Lung microvascular endothelial cell (primary cell): ENCODE measurements around the gene LARP4B. TPM values are rescaled to one million over a fixed set of nuclear protein-coding genes. Genes with fewer than 3 reads are reported as not detected.

Experiments
- DNase-seq, 2 donors: peaks; one replicate each; pipeline versions ENCODE4 v3.0.0 to v3.0.0-alpha.2; 2010; ENCODE audit warnings: low read depth in 2 of 2
- total RNA-seq: library from RNA; depleted of rRNA; stranded (reverse); fragments of >200 nt; gene quantifications from 2 replicates; pipeline ENCODE4 v1.2.1, GENCODE V29; 2014

The LARP4B gene
- total RNA-seq, 1 donor from 2014 or later, result 23.2 TPM

DNA sequence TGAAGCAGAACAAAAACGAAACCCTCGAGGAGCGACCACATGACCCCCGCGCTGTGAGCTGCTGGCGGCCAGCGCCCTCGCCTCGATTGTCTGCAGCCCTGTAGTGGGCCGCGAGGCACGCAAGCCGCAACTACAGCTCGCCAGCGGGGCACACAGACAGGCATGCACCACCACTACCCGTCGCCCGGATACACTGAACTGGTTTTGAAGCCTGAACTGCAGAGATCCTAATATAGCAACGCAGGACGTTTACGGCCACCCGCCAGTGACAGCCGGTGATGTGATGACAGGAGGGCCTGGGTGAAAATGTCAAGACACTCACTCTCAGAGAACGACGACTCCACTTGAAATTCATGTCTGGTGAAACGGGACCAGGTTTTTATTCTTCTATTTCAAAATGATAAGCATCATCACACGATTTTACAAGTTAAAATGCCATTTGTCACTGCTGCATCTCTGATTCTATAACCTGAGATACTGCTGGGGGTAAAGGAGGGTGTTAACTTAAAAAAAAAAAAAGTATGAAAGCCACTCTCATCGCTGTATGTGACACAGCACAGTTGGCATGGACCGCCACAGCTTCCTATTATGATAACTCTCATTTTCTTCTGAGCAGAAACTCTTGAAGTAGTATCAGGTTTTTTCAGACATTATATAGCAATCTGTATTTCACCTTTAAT is 121.7 kb downstream of the LARP4B start:
- no peak for DNase-seq

DNA sequence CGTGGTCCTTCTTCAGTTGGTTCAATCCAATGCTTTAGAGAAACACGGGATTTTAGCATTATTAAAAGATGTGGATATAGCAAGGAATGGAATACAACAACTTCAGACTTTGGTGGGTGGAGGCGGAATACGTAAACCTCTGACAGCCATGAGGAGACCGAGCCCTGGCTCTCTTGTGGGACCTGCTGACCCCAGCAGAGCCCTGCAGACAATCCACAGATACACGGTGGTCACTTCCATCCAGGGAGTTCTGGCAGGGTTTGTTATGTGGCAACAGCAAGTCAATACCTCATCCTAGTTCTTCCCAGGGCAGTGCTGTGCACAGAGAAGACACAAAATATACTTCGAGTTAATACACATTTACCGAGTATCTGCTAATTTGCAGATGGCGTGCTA is 123.5 kb downstream of the LARP4B start:
- no peak for DNase-seq

DNA sequence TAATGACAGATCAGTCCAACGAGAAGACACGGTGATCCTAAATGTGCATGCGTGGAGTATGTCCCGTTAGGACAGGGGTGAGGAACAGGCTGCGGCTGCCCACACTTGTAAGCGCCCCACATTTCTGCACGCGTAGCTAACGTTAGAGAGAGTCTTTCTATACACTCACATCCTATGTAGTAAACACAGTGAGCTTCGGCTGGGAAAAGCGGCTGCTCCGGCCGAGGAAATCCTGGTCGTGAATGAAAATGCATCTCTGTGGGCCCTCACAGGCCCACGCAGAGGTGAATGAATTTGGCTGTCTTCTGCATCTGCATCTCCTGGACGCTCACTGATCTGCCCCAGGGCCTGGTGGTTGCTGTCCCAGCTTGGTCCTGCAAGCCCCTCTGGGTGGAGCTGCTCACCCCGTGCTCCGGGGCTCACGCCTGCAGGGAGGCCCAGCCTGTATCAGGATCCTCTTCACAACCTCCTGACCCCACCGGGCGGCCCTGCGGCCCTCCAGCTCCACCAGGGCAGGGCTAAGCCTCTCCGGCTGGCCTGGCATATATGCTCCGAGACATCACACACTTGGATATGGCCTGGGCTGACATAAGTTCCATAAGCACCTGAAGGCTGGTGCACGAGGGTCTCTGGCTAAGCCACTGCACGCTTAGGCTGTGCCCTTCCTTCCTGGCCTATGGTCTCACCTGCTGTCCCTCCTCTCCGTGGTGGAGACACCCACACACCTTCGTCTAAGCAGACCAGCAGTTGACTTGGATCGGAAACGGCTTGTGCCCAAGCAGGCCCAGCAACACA is 124.1 kb downstream of the LARP4B start:
- DNase-seq, result no peak

DNA sequence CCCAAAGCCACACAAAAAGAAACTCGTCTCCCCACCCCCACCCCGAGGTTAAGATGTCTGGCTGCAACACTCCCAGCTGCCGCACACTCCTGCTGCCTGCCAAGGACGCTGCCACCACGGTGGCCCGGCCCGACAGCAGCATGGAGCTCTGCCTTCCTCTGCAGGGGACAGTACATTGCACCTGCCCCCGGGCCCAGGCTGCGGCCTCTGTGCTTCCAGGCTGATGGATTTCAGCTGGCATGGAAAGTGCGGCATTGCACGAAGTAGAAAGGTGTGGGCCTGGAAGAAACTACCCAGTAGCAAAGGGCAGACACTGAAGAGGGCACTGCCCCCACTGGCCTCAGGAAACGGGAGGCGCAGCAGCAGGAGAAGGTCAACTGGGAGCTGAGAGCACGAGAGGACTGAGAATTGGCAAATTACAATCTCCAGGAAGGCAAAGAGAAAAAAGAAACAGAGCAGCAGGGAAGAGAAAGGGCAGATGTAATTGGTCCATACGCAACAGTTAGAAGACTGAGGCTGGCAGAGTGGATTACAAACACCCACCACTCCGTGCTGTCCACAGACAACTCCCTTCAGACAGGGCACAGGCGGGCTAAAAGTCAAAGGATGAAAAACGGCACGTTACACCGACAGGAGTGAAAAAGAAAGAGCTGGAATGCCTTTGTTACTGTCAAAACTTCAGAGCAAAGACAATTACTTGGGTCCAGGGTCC is 124.9 kb downstream of the LARP4B start:
- DNase-seq, result no peak

DNA sequence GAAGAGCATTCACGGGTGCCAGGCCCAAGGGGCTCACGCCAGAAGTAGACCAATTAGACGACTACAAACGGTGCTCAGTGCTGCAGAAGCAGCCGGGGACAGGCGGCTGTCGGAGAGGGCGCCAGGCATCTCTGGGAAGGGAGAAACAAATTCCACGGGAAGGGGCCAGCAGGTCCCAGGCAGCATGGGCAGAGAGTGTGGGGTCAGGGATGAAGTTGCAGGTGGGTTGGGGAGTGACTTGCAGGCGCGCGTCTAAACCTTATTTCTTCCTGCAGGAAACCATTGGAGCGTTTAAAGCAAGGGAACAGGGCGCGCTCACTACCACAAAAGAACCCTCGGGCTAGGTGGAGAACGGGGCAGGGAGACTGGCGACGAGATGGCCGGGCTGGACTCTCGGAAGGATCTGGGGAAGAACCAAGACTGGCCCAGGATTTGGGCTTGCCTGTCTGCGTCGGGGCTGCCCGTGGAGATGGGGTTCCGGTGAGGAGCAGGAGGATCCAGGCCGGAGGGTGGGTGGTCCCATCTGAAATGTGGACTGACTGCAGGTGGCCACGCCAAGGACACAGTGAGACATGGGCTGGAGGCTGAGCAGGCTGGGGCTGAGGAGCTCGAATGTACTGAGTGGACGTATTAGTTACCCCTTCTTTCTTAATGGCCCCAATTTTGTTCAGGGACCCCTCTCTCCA is 125.7 kb downstream of the LARP4B start:
- no peak for DNase-seq

DNA sequence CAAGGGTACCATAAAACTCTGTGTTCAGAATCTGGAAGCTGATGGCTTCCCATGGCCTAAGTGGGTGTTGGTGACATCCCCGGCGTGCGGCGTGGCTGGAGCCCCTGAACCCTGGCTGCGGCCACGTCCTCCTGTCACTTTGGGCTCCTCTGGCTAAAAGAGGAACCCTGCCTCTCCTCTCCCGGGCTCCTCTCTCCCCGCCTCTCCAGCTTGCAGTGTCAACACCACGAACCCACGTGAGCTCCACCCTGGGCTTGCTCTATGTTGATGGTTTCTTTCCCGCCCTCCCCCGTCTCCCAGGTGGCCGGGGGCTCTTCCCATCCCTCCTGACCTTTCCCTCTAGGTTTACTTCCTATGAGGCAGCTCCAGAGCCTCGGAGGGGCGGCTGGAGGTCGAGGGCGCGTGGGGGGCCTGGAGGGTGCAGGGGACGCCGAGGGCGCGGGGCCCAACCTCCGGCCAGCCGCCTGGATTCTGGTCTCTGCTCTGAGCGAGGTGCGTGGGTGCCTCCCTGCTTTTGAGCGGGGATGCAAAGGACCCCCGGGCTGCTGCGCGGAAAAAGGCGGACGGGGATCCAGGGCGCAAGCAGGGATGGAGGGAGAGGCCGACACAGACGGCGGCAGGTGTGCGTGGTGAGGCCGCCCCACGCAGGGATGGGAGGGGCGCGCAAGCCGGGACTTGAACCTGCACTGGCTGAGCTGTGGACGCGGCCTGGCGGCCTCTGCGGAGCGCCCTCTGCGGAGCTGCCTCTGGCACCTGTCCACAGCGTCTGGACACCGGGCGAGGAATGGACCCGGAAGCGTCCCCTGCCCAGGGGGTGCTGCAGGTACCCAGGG is 126.5 kb downstream of the LARP4B start:
- no peak for DNase-seq

DNA sequence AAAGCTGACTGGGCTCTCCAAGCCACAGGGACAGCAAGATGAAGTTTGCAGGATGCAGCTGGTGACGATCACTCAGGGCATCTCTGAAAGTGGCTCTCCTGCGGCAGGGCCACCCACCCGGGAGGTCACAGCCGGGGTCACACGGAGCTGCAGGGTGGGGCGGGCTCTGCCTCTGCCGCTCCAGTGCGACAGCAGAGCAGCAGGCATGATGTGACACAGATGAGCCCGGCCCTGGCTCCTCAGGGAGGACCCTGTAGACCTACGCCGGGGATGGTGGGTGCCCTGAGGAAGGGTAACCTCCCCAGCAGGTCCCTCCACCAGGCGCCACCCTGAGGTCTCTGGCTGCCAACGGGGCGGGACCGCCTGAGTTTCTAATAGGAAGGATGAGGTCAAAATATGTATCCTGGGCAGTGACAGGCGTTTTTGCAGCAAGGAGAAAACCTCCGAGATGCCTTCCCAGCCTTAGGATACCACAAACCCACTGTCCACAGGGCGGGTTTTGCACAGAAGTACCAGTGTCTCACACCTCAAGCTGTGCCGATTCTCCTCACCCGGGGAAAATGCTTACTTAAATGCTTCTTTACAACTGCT is 127.2 kb downstream of the LARP4B start:
- DNase-seq, result peak in 1 of 2 donors; percentile 38

DNA sequence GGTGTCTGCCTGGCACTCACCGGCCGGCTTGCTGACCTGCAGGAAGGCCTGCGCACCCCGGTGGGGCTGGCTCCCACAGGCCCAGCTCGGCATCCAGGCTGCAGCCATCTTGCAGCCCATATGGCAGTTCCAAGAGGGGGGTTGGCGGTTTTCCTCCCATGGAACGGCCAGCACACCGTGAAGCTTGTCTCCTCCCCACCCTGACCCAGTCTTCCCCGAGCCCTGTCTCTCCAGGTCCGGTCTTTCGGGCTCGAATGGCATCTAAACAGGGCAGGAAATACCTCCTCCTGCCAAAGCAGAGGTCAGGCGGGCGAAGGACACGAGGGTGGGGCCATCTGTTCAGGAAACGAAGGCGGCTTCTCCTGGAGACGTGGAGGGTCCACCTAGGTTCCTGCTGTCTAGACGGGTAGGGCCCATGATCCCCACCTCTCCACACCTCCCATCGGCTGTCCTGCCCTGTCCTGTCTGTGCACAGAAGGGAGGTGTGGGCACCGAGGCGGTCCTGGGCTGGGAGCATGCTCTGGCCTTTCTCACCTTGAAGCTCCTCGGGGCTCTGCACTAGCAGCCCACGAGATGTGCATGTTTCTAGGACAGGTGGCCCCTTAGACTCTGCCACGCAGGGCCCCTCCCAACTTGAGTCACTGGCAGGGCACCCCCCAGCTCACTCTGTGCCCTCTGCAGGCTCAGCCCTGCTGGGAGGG is 128.3 kb downstream of the LARP4B start:
- no peak for DNase-seq

DNA sequence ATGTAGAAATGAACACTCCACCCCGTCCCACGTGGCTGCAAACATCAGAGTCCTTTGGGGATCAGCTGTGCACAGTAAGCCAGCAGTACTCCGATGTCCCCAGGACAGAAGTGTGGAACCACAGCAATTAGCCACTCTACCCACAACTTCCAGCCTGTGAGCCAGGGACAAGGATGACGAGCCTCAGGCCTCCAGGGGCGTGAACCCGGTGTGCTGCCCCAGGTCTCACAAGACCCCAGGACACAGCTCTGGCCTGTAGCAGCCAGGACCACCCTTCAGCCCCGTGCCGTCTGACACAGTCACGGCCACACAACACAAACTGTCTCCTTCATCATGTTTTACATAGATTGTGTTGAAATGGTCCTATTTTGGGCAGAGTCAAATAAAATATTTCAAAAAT is 129.0 kb downstream of the LARP4B start:
- no peak for DNase-seq

DNA sequence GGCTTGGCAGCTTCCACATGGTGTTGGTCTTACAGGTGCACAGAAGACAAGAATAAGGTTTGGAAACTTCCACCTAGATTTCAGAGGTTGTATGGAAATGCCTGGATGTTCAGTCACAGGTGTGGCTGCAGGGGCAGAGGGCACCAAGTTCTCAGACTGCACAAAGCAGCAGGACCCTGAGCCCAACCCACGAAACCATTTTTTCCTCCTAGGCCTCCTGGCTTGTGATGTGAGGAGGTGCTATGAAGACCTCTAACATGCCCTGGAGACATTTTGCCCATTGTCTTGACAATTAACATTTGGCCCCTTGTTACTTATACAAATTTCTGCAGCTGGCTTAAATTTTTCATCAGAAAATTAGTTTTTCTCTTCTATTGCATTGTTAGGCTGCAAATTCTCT is 134.3 kb downstream of the LARP4B start:
- DNase-seq, result no peak

DNA sequence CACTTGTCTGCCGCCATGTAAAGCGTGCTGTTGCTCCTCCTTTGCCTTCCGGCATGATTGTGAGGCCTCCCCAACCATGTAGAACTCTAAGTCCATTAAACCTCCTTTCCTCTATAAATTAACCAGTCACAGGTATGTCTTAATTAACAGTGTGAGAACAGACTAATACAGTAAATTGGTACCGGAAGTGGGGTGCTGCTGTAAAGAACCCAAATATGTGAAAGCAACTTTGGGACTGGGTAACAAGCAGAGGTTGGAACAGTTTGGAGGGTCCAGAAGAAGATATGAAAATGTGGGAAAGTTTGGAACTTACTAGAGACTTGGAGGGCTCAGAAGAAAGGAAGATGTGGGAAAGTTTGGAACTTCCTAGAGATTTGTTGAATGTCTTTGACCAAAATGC is 135.3 kb downstream of the LARP4B start:
- DNase-seq, result no peak

DNA sequence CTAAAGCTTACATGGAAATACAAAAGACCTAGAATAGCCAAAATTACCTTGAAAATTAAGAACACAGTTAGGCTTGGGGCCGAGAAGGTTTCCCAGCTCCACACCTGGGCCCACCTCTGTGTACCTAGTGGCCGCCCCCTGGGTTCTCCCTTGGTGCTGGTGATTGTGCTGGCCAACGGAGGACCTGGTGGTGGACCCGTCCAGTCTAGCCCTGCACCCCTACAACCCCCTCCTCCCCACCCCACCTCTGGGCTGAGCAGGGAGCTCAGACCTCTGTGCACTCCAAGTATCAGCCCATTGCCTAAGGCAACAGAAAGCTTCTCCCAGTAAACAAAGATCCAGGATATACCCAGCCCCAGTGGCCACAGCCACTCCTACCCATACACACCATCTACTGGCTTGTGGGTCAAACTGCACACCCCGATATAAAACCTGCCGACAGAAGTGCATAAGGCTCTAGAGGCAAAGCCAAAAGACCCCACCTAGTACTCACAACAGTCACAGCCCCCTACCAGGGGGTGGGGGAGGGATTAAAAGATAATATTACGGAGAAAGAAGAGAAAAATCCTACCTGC is 137.0 kb downstream of the LARP4B start:
- DNase-seq, result peak in 1 of 2 donors; percentile 19

DNA sequence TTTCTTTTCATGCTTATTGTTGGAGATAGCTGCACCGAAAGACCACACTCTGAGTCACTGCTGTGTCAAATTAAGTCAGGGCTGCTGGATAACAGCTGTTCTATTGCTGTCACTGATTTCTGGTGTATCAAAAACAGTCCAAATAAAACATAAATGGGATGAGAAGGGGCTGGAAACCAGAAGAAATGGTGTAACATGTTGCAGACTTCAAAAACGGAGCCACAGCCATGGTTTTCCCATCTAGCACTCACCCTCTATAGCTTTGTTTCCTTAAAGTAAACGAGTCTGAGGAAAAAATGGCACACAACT is 138.8 kb downstream of the LARP4B start:
- no peak for DNase-seq

DNA sequence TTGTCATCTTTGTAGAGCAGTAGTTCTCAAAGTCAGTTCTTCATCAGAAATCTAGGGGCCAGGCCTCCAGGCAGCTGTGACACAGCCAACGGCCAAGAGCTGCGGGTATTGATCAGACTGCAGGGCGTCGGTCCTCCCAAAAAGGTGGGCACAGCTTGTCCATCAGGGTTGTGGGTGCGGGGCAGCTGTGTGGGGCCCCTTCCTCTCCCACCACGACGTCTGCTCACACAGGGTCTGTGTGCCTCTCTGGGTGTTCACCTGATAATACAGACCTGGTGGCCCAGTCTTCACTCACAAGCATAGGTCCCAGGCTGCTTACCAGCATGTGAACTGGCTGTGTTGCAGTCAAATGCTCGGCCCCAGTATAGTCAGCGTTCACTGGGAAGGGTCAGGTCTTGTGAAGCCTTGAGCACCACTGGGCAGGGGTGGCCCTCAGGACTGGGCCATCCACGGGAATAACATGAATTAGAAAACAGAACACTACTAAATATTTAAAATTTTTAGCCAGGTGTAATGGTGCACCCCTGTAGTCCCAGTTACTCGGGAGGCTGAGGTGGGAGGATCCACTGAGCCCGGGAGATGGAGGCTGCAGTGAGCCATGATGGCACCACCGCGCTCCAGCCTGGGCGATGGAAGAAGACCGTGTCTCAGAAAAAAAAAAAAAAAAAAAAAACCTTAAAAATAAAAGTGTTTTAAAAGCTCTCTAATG is 139.3 kb downstream of the LARP4B start:
- DNase-seq, result no peak

DNA sequence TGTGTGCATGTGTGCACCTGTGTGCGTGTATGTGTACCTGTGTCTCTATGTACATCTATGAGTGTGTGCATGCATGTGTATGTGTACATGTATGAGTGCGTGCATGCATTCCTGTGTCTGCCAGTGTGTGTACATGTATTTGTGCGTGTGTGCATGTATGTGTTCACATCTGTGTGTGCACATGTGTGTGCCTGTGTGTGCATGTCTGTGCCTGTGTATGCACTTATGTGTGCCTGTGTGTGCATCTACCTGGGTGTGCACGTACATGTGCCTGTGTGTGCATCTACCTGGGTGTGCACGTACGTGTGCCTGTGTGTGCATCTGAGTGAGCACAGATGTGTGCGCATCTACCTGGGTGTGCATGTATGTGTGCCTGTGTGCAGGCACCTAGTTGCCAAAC is 139.9 kb downstream of the LARP4B start:
- no peak for DNase-seq

DNA sequence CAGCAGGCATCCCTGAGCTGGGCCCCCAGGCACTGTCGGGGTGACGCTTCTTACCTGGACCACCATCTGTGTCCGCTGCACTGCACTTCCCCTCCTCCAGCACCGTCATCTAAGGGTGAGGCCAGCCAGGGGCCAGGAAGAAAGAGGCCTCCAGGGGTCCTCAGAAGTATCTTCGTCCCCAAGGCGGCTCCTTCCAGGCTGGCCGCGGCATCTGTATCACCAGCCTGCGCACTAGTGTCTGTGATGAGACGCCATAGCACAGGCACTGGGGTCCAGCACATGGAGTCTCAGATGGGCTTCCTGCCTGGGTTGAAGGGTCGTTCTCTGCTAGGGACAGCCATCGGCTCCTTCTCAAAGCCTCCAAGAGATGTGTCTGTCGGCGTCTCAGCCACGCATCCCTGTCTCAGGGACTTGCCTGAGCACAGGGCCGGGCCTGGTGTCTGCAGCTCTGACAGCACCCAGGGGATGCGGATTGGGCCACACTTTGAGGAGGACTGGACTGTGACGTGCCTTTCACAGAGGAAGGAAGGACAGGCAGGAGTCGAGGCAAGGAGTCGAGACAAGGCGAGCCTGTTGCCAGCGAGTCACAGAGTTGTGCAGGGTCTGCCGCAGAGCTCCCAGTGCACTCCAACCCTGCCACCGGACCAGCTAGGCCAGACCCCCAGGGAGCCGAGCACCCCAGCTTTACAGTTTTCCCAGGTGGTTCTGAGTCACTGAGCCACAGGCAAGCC is 140.5 kb downstream of the LARP4B start:
- no peak for DNase-seq

DNA sequence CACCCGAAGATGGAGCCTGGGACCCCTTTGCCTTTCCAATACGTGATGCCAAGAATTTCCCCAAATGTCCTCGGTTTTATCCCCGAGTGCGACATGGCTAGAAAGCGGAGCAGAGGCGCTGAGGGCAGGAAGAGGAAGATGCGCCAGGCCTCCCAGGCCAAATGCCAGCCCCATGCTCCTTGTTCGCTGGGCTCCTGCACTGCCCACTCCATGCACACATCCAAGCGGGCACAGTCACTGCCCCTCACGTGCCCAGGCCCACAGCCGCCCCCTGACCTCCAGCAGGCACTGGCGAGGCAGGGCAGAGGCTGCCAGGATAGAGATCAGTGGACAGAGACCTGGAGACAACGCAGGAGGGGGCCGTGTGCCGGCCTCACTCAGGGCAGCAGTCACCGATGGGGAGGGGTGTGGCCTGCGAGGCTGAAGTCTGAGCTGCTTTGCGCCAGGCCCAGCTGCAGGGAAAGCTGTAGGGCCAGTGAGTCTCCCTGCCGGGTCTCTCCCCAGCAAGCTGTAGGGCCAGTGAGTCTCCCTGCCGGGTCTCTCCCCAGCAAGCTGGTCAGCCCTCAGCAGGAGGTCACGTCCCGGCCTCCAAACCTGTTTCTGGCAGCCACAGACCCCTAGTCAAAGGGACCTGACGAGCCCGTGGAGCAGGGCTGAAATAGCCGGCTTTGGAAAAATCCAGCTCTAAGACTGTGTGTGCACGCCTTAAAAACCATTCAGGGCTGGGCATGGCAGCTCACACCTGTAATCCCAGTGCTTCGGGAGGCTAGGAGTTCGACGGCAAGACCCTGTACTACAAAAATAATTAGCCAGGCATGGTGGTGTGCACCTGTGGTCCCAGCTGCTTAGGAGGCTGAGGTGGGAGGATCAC is 141.4 kb downstream of the LARP4B start:
- DNase-seq, result no peak
